COLO668 (cell line): ENCODE results near the gene ITGA3.

ENCODE experiments used
- DNase-seq: peaks from one replicate; lab custom pipeline; 2025; ENCODE audit not compliant: unreplicated experiment; lab: John Stamatoyannopoulos, UW

Gene ITGA3

DNA sequence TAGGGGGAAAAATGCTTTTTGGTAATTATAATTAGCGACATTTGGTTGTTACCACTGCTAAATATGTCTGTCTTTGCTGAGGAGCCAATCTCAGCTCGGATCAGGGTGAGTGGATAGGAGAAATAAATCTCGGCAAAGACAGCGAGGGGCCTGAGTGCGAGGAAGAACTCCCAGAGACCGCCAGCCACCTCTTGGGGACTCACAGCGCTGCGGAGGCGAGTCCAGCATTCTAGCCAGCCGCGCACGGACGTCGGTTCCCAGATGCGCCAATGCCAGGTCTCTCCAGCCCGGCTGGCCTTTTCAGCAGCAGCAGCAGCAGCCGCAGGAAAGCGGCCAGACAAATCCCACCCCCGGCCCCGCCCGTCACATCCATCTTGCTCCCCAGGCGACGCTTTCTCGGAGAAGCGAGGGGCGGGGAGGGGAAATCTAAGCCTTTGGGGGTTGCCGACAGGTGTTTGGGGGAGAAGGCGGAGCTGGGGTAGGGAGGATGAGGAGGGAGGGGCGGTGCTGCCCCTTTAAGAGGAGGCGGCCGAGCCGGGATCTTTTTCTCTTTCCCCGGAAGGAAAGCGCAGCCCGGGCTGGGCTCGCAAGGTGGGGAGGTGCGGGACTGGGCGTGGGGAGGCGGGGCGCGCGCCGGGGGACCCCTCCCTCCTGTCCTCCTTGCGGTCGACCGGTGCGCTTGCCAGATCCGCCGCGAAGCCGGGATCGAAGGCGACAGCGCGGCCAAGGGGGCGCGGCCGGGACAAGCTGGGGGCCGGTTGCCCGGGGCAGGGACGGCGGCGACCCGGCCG, at the start of gene ITGA3:
Gene ITGA3 (plus strand): TSS at position 685 of the 791 bp plus-strand sequence. CDS start 330 bp downstream, outside the sequence.
- peak; percentile 77 for DNase-seq

DNA sequence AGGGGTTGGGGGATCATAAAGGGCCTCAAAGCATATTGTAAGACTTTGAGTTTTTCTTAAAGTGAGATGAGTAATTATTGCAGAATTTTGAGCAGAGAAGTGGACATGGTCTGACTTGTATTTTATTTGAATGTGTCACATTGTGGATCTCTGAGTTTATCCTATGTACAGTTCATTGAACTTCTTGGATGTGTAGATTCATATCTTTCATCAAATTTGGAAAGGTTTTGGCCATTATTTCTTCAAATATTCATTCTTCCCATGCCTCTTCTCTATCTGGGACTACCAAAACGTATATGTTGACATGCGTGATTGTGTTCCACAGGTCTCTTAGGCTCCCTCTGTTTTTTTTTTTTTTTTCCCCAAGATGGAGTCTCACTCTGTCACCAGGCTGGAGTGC, 46.6 kb upstream of the ITGA3 start:
- no peak for DNase-seq

DNA sequence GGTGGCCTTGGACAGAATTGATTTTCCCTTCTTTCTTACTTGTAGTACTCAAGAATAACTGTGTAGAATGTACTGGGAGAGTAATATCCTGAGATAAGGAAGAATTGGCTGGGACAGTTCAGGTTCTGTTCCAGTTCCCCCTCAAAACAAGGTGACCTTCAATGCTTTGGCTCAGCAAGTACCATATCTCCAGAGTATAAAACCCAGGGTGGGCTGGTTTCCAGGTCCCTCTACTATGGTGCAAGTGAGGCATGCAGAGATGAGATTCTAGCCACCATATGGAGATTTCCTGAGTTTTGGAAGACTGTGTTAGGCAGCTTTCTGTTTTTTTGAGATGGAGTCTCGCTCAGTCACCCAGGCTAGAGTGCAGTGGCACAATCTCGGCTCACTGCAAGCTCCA, 42.8 kb upstream of the ITGA3 start:
- no peak for DNase-seq

DNA sequence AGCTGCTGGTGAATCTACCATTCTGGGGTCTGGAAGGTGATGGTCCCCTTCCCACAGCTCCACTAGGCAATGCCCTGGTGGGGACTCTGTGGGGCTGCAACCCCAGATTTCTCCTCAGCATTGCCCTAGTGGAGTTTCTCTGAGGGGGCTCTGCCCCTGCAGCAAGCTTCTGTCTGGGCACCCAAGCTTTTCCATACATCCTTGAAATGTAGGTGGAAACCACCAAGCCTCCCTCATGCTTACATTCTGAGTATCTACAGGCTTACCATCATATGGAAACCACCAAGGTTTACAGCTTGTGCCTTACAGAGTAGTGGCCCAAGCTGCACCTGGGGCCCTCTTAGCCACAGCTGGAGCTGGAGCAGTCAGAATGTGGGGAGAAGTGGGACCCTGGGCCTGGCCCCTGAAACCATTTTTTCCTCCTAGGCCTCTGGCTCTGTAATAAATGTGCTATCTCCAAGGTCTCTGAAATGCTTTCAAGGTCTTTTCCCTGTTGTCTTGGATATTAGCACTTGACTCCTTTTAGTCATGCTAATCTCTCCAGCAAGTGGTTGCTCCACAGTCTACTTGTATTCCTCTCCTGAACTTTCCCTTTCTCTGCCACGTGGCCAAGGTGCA, 41.3 kb upstream of the ITGA3 start:
- no peak for DNase-seq

DNA sequence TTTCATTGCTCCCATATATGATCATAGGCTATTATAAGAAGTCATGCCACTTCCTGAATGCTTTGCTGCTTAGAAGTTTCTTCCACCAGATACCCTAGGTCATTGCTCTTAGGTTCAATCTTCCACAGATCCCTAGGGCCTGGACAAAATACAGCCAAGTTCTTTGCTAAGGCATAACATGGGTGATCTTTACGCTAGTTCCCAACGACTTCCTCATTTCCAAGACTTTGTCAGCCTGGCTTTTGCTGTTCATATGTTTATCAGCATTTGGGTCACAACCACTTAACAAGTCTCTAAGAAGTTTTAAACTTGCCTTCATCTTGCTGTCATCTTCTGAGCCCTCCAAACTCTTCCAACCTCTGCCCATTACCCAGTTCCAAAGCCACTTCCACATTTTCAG, 40.8 kb upstream of the ITGA3 start:
- DNase-seq = no peak

DNA sequence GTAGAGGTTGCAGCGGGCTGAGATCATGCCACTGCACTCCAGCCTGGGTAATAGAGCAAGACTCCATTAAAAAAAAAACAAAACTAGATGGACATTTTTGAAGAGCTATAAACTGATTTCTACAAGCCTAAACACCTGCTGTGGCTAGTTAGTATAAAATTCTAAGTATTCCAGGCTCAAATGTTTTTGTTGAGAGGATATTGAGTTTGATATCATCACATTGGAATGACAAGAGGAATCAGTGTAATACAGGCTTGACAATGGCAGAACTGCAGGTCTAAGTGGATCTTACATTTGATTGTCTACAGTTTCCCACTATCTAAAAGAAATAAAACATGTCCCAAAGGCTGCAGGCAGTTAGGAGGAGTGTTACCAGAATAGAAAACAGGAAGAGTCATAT, 37.0 kb upstream of the ITGA3 start:
- DNase-seq = no peak

DNA sequence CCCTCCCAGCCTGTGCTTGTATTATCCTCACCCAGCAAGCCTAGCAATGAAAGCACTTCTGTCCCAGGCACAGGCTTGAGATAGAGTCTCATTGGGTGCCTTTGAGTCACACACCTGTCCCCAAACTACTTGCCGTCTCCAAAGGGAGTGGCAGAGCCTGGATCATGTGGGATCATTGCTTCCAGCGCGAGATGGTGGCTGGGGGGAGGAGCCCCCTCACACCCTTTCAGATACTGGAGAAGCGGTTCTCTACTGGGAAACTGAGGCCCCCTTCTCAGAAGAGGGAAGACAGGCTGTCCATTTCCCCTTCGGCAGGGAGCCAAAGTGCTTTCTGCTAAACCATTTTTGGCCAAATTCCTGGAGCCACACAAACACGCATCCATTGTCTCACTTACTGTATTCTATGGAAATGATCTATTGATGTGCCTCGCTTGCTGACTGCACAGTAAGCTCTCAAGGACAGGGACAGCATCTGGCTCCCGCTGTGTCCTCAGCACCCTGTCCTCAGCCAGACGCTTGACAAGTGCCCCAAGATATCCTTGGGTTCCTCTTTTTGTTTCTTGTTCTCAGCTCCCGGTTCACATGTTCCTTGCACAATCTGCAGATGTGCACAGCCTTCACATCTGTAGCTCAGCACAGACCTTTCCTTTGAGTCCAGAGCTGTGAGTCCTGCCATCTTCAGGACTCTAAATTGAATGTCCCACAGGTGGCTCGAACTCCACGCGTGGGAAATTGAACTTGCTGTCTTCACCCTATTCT, 34.9 kb upstream of the ITGA3 start:
- DNase-seq = no peak

DNA sequence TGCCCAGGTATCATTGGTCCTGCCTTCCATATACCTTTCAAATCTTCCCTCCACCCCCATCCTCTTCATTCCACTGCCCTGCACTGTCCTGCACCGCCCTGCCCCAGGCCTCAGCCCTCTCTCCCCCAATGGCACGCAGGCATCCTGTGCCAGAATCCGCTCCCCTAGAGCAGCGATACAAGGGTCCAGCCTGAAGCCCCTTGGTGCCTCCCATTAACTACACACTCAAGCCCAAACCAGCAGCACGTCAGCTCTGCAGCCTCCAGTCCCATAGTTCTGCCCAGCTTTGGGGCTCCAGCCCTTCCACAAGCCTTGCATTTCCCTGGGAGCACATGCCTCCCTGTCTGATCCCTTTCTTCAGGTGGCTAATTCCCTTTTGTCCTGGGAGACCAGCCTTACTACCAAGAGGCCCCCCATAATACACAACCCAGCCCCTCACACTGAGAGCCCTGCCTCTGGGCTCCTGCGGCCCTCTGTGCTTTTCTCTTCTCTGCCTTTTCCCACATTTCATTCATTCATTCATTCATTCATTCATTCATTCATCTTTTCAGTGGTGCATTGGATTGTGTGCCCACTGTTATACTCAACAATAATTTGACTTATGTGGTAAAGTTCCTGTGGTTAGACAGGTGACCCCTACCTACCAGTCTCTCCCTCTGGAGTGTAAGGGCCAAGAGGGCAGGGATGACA, 34.1 kb upstream of the ITGA3 start:
- DNase-seq = no peak

DNA sequence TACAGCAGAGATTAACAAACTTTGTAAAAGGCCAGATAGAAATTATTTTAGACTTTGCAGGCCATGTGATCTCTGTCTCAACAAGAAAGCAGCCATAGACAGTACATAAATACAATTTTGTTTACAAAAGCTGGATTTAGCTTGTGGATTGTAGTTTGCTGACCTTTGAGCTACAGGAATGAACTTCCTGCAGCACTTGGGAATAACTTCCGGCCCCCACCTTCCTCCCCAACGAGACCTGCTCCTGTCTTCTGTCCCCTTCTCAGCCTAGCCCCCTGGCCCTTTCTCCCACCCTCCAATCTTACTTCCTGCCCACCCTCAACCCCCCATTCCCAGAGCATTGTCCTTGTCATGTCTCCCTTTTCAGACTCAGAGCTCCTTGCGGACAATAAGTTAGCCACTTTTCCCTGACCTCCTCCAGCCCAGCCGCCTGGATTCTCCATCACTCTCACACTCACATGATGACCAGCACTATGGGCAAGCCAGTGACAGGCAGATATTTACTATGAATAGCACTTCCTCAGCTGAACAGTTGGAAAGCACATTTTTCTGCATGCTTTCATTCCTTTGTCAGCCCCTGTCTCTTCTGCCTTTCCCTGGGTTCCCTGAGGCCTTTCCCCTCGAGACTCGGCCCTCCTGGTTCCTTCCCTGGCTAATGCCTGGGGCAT, 33.3 kb upstream of the ITGA3 start:
- no peak for DNase-seq

DNA sequence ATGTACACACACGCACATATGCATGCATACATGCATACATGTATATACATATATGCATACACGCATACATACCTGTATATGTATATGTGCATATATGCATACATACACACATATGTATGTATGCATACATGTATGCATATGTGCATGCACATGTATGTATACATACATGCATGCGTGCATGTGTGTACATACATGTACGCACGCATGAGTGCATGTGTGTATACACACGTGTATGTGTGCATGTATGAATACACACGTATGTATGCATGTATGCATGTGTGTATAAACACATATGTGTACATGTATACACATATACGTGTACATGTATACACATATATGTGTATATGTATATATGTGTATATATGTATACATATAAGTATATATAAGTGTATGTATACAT, 32.4 kb upstream of the ITGA3 start:
- DNase-seq = no peak

DNA sequence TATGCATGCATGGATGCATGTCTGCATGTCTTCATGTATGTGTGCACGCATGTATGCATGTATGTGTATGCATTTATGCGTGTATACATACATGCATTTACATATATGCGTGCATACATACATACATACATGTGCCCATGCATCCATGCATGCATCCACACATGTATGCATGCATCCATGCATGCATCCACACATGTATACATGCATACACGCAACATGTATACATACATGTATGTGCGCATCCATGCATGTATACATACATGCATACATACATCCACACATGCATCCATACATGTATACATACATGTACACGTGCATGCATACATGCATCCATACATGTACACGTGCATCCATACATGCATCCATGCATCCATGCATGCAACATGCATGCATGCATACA, 31.1 kb upstream of the ITGA3 start:
- no peak for DNase-seq

DNA sequence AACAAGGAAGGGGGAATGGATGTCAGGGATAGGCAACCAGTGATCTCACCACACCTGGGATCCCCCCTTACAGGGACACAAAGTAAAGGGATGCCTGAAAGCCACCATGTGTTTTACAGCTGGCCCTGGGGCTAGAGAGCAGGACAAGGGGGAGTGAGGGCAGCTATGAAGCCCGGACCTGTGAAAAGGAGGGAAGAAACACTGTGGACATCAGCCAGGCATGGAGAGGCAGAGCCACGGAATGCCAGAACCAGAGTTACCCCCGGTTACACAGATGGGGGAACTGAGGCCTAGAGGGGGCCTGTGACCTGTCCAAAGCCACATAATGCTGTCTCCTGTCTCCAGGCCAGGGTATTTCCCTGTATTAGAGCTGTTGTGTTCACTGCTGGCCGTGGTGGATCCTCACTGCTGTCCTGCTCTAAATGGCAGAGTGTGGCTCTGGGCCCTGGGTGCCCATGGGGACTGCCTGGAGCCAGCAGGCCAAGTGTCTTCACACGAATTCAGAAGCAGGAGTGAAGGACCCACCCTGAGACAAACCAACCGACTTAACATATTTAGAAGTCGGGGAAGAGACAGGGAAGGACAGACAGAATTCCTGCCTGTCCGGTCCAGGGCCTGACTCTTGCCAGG, 29.7 kb upstream of the ITGA3 start:
- DNase-seq = no peak

DNA sequence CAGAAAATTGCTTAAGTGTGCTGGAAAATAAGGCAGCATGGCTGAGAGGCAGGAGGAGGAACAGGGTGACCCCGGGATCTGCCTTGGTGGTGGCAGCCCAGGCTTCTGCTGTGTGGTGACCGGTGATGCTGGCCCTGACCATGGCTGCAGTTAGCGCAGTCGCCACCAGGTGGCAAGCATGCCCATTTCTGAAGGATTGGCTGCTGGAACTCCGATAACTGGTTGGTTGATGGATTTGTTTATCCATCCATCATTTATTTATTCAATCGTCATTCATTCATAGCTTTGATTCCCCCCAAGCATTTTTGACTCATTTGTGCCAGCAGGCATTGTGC, 29.1 kb upstream of the ITGA3 start:
- DNase-seq = peak; percentile 53

DNA sequence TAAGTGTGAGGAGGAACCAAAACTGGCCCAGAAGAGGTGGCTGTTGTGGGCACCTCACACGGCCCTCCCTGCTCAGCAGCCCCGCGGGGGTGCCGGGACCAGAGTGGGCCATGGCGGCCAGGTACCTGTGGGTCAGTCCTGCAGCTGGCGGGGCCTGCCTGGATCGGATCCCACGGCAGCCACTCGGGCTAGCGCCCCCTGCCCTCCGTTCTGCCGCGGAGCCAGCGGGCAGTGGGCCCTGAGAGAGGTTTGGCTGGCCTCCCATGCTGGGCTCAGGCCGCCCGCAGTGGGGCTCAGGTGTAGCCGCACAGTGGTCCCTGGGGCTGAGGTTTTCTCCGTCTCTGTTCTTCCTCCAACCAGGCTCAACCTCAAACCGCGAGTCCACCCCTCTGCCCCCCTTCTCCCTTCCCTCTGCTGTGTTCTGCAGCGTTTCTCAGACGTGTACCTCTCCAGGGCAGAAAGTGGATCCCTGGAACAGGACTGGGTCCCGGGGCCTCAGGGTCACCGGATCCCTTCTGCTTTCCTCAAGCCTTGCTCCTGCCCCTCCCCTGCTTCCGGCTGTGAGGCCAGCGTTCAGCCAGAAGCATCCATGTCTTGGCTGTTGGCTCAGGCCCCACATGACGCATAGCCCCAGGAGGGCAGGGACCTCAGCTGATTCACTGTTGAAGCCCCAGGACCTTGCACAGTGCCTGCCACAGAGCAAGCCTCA, 28.6 kb upstream of the ITGA3 start:
- peak; percentile 2 for DNase-seq

DNA sequence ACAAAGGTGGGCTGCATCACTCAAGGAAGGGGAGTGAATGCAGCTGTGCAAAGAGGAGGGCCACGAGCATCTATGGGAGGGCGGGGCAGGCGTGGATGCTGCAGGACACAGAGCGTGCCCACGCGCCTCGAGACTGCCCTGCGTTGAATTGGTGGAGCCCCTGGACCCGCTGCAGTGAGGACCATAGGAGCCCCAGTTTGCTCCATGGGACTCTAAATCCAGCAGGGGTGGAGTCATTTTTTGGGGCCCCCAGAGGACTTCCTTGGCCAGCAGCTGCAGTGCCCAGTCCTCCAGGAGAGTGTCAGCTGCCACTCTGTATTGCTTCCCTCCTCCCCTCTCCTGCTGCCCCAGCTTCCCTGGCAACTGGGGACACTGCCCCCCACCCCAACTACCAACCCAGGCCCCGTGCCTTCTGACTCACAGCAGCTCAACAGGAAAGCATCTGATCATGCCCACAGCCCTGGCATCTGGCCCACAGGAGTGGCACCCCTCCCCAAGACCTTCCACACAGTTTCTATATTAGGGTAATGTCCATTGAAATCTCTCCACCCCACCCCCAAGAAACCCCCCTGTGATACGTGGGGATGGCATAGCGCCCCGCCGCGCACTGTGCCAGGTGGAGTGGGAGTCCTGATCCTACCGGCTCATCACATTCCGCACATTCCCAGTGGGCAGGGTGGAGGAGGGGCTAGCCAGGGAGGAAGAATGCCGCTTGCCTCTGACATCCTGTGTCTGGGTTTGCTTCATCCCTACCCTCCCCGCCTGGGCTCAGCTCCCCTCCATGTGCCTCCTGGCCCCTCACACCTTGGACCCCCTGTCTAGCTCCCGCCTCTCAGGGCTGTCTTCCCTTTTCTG, 27.8 kb upstream of the ITGA3 start:
- no peak for DNase-seq

DNA sequence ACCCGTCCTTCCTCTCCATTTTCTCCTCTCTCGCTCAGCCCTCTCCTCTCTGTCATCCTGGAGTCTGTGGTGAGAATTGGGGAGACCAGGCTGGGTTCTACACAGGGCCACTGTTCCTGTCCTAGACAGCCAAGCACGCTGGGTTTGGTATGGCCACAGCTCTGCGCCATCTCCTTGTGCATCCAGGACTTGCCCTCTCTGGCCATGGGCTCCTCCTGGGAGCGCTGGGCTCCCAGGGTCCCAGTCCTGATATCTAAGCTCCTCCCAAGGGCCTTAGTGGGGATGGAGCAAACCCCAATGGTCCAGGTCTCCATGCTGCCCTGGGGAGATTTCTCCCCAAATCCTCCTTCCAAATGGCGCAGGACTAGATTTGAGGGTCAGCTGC, 27.2 kb upstream of the ITGA3 start:
- DNase-seq = no peak

DNA sequence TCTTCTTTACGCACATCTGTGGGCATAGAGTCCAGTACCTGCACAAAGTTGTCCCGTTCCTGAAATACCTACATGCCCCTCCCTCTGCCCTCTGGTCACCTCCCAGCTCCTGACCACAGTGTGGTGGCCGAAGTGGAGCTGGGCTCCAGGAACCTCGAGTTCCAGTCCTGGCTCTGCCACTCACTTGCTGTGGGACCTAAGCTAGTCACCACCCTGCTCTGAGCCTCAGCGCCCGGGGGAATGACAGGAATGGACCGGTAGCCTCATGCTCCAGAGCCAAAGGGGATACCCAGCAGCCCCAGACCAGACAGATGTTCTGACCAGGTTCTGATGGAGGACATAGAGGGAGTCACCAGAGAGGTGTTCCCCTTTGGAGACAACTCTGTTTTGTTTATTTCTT, 26.7 kb upstream of the ITGA3 start:
- no peak for DNase-seq

DNA sequence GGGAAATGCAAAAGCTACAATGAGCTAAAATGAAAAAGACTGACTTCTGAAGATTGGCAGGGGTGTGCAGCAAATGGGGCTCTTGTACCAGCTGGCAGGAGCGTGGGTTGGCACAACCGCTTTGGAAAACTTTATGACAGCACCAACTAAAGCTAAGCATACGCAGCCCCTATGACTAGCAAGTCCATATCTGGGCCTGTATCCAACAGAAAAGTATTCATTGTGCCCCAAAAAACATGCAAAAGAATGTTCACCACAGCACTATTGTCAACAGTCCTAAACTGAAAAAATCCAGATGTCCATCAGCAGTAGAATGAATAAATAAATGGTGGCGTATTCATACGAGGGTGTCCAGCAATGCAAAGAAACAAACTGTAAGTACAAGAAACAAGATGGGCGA, 22.6 kb upstream of the ITGA3 start:
- no peak for DNase-seq
